K562 (cell line): ENCODE results near the gene CNOT10. TPM values are rescaled to one million over a fixed set of nuclear protein-coding genes. Genes with fewer than 3 reads are reported as not detected.

Source experiments
- ATAC-seq: fragments of 200-7000 bp; cut with Tn5 transposase; 3 replicates; pipeline ENCODE4 v1.9.1; 2020; ENCODE audit warnings: moderate library complexity
- BruUV-seq: library from RNA; stranded (reverse); fragments of 400-500 nt; replicated peaks from 2 replicates; lab custom pipeline; 2021; lab: Mats Ljungman, UMichigan
- CTCF ChIA-PET: fragments of 300-600 bp; formaldehyde crosslinking; extraction: SDS; loops from one replicate; lab custom pipeline; 2021; ENCODE audit warnings: low intra/inter-chr PET ratio; lab: Yijun Ruan, JAX
- POLR2A ChIA-PET: fragments of 300-600, 350-650 bp; sonication (Branson Sonifier 250); formaldehyde crosslinking; extraction: SDS; loops from one replicate; lab custom pipeline; 2021; ENCODE audit warnings: antibody characterized with exemption, inconsistent platforms; lab: Yijun Ruan, JAX
- DNase-seq, 4 experiments: peaks; one replicate each; pipeline versions ENCODE4 v3.0.0 to v3.0.0-alpha.2; 2011 to 2018; ENCODE audit warnings: low spot score in 3 of 4, mixed read lengths in 3 of 4; ENCODE audit errors: extremely low read depth in 1 of 4
- FAIRE-seq: peaks from 2 replicates; lab custom pipeline; 2011; peaks lifted over from hg19 to GRCh38; lab: Jason Lieb, UNC
- H2AFZ ChIP-seq: 2 replicates; pipeline ENCODE4 v1.6.0; 2011; ENCODE audit warnings: low read depth, low read length, control low read depth, inconsistent platforms
- H3K27ac ChIP-seq: fragments of 200-600 bp; 3 replicates; pipeline ENCODE4 v1.8.0; 2011; ENCODE audit warnings: low read depth, mild to moderate bottlenecking, control low read depth, inconsistent platforms, low read length, moderate library complexity, mixed read lengths; ENCODE audit errors: extremely low read depth
- H3K27me3 ChIP-seq, 2 experiments: fragments of 300-600 bp in 1 of 2; 2 replicates in 1 of 2; 3 replicates in 1 of 2; pipeline versions ENCODE4 v1.6.0 to v1.8.0; 2011; ENCODE audit warnings: inconsistent platforms in 2 of 2, low read length in 2 of 2, mild to moderate bottlenecking in 1 of 2, mixed read lengths in 1 of 2, moderate library complexity in 1 of 2; ENCODE audit not compliant: control insufficient read depth in 2 of 2, insufficient read depth in 2 of 2
- H3K36me3 ChIP-seq: fragments of 300-600 bp; 3 replicates; pipeline ENCODE4 v1.8.0; 2011; ENCODE audit warnings: mild to moderate bottlenecking, low read length, inconsistent platforms; ENCODE audit not compliant: control insufficient read depth, insufficient read depth
- H3K4me1 ChIP-seq, 2 experiments: fragments of 200-600 bp in 1 of 2; replicated peaks in 1 of 2; 2 replicates in 1 of 2; 3 replicates in 1 of 2; pipeline versions ENCODE4 v1.5.1 to v1.8.0; 2011; ENCODE audit warnings: inconsistent platforms in 2 of 2, low read length in 2 of 2, mild to moderate bottlenecking in 1 of 2, mixed read lengths in 1 of 2, moderate library complexity in 1 of 2; ENCODE audit not compliant: control insufficient read depth in 2 of 2, insufficient read depth in 2 of 2
- H3K4me2 ChIP-seq: 2 replicates; pipeline ENCODE4 v1.6.1; 2011; ENCODE audit warnings: low read length, control low read depth, inconsistent platforms, mixed read lengths; ENCODE audit not compliant: insufficient read depth
- H3K4me3 ChIP-seq: fragments of 200-600 bp; sonication (generic), shearing (Covaris generic); 2 replicates; pipeline ENCODE4 v1.5.1; 2016; ENCODE audit warnings: control low read depth, inconsistent platforms
- H3K79me2 ChIP-seq: fragments of 200-600 bp; 3 replicates; pipeline ENCODE4 v1.8.0; 2011; ENCODE audit warnings: low read length, inconsistent platforms; ENCODE audit not compliant: control insufficient read depth, insufficient read depth
- H3K9ac ChIP-seq, 2 experiments: 2 replicates each; pipeline versions ENCODE4 v1.6.0 to v1.6.1; 2011; ENCODE audit warnings: low read depth in 2 of 2, low read length in 2 of 2, control low read depth in 1 of 2, inconsistent platforms in 1 of 2, mild to moderate bottlenecking in 1 of 2, mixed read lengths in 1 of 2; ENCODE audit not compliant: insufficient read depth in 1 of 2
- H3K9me1 ChIP-seq: one replicate; pipeline ENCODE4 v1.6.0; 2011; ENCODE audit warnings: inconsistent platforms, mild to moderate bottlenecking, low read length, moderate library complexity; ENCODE audit not compliant: control insufficient read depth, insufficient read depth
- H3K9me3 ChIP-seq: replicated peaks from 2 replicates; pipeline ENCODE4 v1.5.1; 2011; ENCODE audit warnings: low read depth, low read length, inconsistent platforms; ENCODE audit not compliant: control insufficient read depth, insufficient read depth
- H4K20me1 ChIP-seq: replicated peaks from 2 replicates; pipeline ENCODE4 v1.6.1; 2011; ENCODE audit warnings: low read length, inconsistent platforms, mixed read lengths; ENCODE audit not compliant: control insufficient read depth, insufficient read depth
- WGBS: fragments of 100-300 bp; shearing (Covaris generic); methylation state at CpG from one replicate; pipeline ENCODE4 v1.1.6; 2016; ENCODE audit warnings: low coverage, mixed read lengths; ENCODE audit not compliant: insufficient coverage; ENCODE audit errors: missing lambda C conversion rate; 5-methylcytosine and 5-hydroxymethylcytosine counted together
- in situ Hi-C: fragments of 300-500 bp; cut with MboI; formaldehyde crosslinking; loops from 4 replicates; pipeline ENCODE4 v1.15.0; 2018; ENCODE audit warnings: inconsistent platforms, mixed read lengths
- intact Hi-C: fragments of 100-400 bp; cut with micrococcal nuclease; formaldehyde crosslinking; loops from 2 replicates; pipeline ENCODE4 v1.14.2; 2022
- polyA plus RNA-seq, 8 experiments: library from polyadenylated mRNA; depleted of rRNA in 4 of 8; stranded (reverse) in 5 of 8; unstranded in 3 of 8; fragments of >200 nt; fragmentation: Nextera tagmentation in 2 of 8; fragmentation: Illumina TruSeq in 1 of 8; extraction: Ambion mirVana in 2 of 8; extraction: Trizol in 1 of 8; gene quantifications; 2 replicates each; pipeline versions ENCODE4 v1.2.1 to v1.2.3, GENCODE V29; 2011 to 2014; ENCODE audit warnings: inconsistent platforms in 1 of 8, missing spikeins in 1 of 8
- total RNA-seq, 7 experiments: library from RNA; depleted of rRNA in 6 of 7; stranded (reverse); fragments of >200 nt in 6 of 7; fragmentation: Illumina TruSeq in 2 of 7; extraction: Trizol in 2 of 7; gene quantifications; 2 replicates each; pipeline versions ENCODE4 v1.2.1 to v1.2.3, GENCODE V29; 2011 to 2021; ENCODE audit warnings: low replicate concordance in 1 of 7
- TF ChIP-seq, protein P1 (sequence below): fragments of 250-450 bp; sonication (Bioruptor Pico); IDR thresholded peaks from 2 replicates; pipeline ENCODE4 v1.9.0; 2021; ENCODE audit warnings: mild to moderate bottlenecking, inconsistent platforms

CNOT10 gene
- total and polyA plus RNA-seq, 9 of the 15 experiments (the other 6 are each of a cell fraction or from before 2014, with no cell fraction given) = 35.7 to 114 (median 81.9) TPM

DNA sequence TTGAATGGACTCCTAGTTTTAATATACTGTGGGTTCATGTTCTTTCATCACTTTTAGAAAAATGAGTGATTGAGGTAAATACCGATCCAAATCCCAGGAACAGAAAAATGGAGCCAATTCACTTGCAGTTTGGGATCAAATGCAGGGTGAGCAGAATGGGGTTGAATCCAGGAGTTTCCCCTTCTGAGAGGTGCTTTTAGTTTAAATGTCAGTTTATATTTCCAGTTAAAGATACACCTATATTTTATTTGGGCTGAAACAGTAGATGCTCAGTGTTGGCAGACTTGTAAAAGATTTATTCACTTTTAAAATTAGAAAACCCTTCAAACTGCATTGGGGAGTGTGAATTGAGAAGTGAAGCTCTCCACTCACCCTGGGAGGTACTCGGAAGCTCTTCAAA lies 135.4 kb downstream of the CNOT10 start:
- no peaks in the 10 kb centered on the region for H3K36me3 ChIP-seq
- H4K20me1 ChIP-seq = no peaks in the 10 kb centered on the region
- WGBS = 0% methylated on average over 2 of the region's 2 CpGs
- no peak overlapping the region for H2AFZ ChIP-seq
- H3K27me3 ChIP-seq = peaks cover 54 to 64% of the 10 kb centered on the region in 2 experiments
- POLR2A ChIA-PET = interaction anchor here (0.6 to 1.9 kb wide), 5 partner anchors 8 to 97 kb away, joined by 3 to 7 read pairs (median 3); no protein-coding TSS in a partner anchor
- intact Hi-C loops (no loop called here), in situ Hi-C loops (no loop called here)
- no peak overlapping the region for H3K4me2 ChIP-seq
- ATAC-seq (no peak), FAIRE-seq (peak; percentile 29), DNase-seq (no peak)
- peaks cover 0 to 15% of the 10 kb centered on the region in 2 experiments; a peak in 2 of 5 replicates for H3K4me1 ChIP-seq
- no peaks in the 10 kb centered on the region for H3K9me1 ChIP-seq
- BruUV-seq = no TSS peak
- TF ChIP-seq, protein P1, sequence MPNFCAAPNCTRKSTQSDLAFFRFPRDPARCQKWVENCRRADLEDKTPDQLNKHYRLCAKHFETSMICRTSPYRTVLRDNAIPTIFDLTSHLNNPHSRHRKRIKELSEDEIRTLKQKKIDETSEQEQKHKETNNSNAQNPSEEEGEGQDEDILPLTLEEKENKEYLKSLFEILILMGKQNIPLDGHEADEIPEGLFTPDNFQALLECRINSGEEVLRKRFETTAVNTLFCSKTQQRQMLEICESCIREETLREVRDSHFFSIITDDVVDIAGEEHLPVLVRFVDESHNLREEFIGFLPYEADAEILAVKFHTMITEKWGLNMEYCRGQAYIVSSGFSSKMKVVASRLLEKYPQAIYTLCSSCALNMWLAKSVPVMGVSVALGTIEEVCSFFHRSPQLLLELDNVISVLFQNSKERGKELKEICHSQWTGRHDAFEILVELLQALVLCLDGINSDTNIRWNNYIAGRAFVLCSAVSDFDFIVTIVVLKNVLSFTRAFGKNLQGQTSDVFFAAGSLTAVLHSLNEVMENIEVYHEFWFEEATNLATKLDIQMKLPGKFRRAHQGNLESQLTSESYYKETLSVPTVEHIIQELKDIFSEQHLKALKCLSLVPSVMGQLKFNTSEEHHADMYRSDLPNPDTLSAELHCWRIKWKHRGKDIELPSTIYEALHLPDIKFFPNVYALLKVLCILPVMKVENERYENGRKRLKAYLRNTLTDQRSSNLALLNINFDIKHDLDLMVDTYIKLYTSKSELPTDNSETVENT (CRISPR knock-in tag) = no peak
- no peak overlapping the region for H3K9ac ChIP-seq
- peaks cover 10% of the 10 kb centered on the region for H3K9me3 ChIP-seq
- H3K27ac ChIP-seq = no peak overlapping the region
- no peaks in the 10 kb centered on the region for H3K79me2 ChIP-seq
- CTCF ChIA-PET = no interaction called here
- H3K4me3 ChIP-seq = no peak overlapping the region
